ENCODE results near the gene CLMP. TPM values are rescaled to one million over a fixed set of nuclear protein-coding genes. Genes with fewer than 3 reads are reported as not detected.

Gene CLMP
- total RNA-seq, 1 experiment from 2014 or later, result 3.2 TPM

DNA sequence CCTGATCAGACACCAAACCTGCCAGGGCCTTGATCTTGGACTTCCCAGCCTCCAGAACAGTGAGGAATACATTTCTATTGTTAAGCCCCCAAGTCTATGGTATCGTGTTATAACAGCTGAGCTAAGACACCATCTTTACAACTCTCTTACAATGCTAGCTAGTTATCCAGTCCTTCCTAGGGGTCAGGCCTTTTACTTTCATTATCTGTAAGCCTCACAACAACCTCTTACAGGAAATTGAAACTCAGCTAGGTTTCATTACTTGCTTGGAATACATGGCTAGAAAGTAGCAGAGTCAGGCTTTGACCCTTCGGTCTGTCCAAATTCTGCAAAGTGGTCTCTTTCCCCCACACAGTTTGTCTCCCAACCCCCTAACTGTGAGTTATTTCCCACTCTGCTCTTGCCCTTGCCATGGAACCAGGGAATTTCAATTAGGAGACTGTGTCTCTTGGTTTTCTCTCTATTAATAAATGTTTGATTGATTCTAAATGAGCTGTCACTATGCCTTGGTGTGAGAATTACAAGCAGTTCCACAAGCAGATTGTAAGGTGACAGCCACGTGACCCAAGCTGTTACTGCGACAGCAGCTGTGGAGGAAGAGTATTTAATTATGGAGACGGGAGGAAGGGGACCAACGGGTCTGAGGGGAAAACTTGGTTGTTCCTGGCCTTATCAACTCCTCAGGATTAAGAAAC is 38.4 kb upstream of the CLMP start:
- ATAC-seq (no peak), DNase-seq (ENCODE audit: low read depth, low spot score) (no peak)
- no TSS peak for BruUV-seq (replicated peaks)
- no peak overlapping the region for H3K9ac ChIP-seq (ENCODE audit: low read length)
- H3K9me2 ChIP-seq (ENCODE audit: insufficient read depth), result no peaks in the 10 kb centered on the region
- H3K4me2 ChIP-seq (ENCODE audit: low read length), result no peak overlapping the region
- no peak overlapping the region for H2AFZ ChIP-seq (ENCODE audit: low read depth, low read length, poor library complexity, severe bottlenecking)
- TF ChIP-seq EGR1 (IDR thresholded peaks at IDR 0.05; ENCODE audit: low read depth), result no peak
- TF ChIP-seq, protein P1, sequence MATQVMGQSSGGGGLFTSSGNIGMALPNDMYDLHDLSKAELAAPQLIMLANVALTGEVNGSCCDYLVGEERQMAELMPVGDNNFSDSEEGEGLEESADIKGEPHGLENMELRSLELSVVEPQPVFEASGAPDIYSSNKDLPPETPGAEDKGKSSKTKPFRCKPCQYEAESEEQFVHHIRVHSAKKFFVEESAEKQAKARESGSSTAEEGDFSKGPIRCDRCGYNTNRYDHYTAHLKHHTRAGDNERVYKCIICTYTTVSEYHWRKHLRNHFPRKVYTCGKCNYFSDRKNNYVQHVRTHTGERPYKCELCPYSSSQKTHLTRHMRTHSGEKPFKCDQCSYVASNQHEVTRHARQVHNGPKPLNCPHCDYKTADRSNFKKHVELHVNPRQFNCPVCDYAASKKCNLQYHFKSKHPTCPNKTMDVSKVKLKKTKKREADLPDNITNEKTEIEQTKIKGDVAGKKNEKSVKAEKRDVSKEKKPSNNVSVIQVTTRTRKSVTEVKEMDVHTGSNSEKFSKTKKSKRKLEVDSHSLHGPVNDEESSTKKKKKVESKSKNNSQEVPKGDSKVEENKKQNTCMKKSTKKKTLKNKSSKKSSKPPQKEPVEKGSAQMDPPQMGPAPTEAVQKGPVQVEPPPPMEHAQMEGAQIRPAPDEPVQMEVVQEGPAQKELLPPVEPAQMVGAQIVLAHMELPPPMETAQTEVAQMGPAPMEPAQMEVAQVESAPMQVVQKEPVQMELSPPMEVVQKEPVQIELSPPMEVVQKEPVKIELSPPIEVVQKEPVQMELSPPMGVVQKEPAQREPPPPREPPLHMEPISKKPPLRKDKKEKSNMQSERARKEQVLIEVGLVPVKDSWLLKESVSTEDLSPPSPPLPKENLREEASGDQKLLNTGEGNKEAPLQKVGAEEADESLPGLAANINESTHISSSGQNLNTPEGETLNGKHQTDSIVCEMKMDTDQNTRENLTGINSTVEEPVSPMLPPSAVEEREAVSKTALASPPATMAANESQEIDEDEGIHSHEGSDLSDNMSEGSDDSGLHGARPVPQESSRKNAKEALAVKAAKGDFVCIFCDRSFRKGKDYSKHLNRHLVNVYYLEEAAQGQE (IDR thresholded peaks at IDR 0.05; ENCODE audit: low read depth), result no peak
- TF ChIP-seq, protein P2, sequence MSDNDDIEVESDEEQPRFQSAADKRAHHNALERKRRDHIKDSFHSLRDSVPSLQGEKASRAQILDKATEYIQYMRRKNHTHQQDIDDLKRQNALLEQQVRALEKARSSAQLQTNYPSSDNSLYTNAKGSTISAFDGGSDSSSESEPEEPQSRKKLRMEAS (IDR thresholded peaks at IDR 0.05), result no peak
- no peak for TF ChIP-seq YY1 (IDR thresholded peaks at IDR 0.05; ENCODE audit: extremely low read depth, insufficient replicate concordance, low read depth, low read length)
- no peak for TF ChIP-seq POLR2AphosphoS5 (IDR thresholded peaks at IDR 0.05; ENCODE audit: low read depth, low read length)
- no peak for TF ChIP-seq CEBPB (IDR thresholded peaks at IDR 0.05; ENCODE audit: low read depth)
- no peak for TF ChIP-seq ELF1 (IDR thresholded peaks at IDR 0.05; ENCODE audit: borderline replicate concordance, low read depth)
- TF ChIP-seq JUND (IDR thresholded peaks at IDR 0.05), result no peak
- TF ChIP-seq SP1 (IDR thresholded peaks at IDR 0.05; ENCODE audit: low read depth), result no peak
- TF ChIP-seq EZH2phosphoT487 (IDR thresholded peaks at IDR 0.05; ENCODE audit: borderline replicate concordance), result no peak
- TF ChIP-seq, protein P3, sequence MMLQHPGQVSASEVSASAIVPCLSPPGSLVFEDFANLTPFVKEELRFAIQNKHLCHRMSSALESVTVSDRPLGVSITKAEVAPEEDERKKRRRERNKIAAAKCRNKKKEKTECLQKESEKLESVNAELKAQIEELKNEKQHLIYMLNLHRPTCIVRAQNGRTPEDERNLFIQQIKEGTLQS (IDR thresholded peaks at IDR 0.05), result no peak
- TF ChIP-seq SRF (IDR thresholded peaks at IDR 0.05; ENCODE audit: low read depth), result no peak
- TF ChIP-seq POLR2A (IDR thresholded peaks at IDR 0.05; ENCODE audit: borderline replicate concordance, extremely low read depth, insufficient read depth, insufficient read length), result no peak
- TF ChIP-seq, protein P4, sequence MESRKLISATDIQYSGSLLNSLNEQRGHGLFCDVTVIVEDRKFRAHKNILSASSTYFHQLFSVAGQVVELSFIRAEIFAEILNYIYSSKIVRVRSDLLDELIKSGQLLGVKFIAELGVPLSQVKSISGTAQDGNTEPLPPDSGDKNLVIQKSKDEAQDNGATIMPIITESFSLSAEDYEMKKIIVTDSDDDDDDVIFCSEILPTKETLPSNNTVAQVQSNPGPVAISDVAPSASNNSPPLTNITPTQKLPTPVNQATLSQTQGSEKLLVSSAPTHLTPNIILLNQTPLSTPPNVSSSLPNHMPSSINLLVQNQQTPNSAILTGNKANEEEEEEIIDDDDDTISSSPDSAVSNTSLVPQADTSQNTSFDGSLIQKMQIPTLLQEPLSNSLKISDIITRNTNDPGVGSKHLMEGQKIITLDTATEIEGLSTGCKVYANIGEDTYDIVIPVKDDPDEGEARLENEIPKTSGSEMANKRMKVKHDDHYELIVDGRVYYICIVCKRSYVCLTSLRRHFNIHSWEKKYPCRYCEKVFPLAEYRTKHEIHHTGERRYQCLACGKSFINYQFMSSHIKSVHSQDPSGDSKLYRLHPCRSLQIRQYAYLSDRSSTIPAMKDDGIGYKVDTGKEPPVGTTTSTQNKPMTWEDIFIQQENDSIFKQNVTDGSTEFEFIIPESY (IDR thresholded peaks at IDR 0.05; ENCODE audit: extremely low read depth, insufficient replicate concordance, low read length), result no peak
- TF ChIP-seq FOSL1 (IDR thresholded peaks at IDR 0.05; ENCODE audit: low read depth), result no peak
- TF ChIP-seq EZH2 (IDR thresholded peaks at IDR 0.05), result no peak
- TF ChIP-seq SIN3A (IDR thresholded peaks at IDR 0.05; ENCODE audit: low read depth), result no peak
- no peak for TF ChIP-seq CBX3 (IDR thresholded peaks at IDR 0.05; ENCODE audit: low read depth)
- no peaks in the 10 kb centered on the region for H3K9me3 ChIP-seq (ENCODE audit: control insufficient read depth in 1 of 2, insufficient read depth in 1 of 2, low read depth in 1 of 2, low read length in 2 of 2)
- POLR2A ChIA-PET, result no interaction called here
- H4K20me1 ChIP-seq (ENCODE audit: insufficient read depth), result no peaks in the 10 kb centered on the region
- H3K27me3 ChIP-seq (ENCODE audit: insufficient read depth, low read length), result 0 out of 2 replicates have a peak, but pooled peaks cover 5% of the 10 kb centered on the region
- no peaks in the 10 kb centered on the region for H3K79me2 ChIP-seq (ENCODE audit: insufficient read depth, low read length)
- no peak overlapping the region for H3K27ac ChIP-seq (ENCODE audit: low read depth, low read length)
- no peak overlapping the region for H3K4me3 ChIP-seq (replicated peaks in 1 of 2; ENCODE audit: low read depth in 1 of 2, low read length in 2 of 2)
- intact Hi-C loops (cut with micrococcal nuclease), result no loop called here
- H3K36me3 ChIP-seq (ENCODE audit: control insufficient read depth in 1 of 2, insufficient read depth in 2 of 2, low read length in 2 of 2), result no peaks in the 10 kb centered on the region
- no peaks in the 10 kb centered on the region for H3K4me1 ChIP-seq (ENCODE audit: control insufficient read depth in 1 of 2, insufficient read depth in 2 of 2, low read length in 2 of 2)
- CTCF ChIA-PET, result interaction anchor here (0.8 kb wide), 1 partner anchor 14 kb away, joined by 4 read pairs; no protein-coding TSS in a partner anchor
- RAD21 ChIA-PET (ENCODE audit: low non-redundant PET in 1 of 2, low total read pairs in 2 of 2, uncharacterized antibody in 2 of 2, unreplicated experiment in 2 of 2), result no interaction called here

Measured in HCT116 (cell line).